ENCODE measurements around the gene SMAD7.

The SMAD7 gene

GRCh38 chr18:48884771-48885170 is 66.0 kb downstream of the SMAD7 start:
- no peak overlapping the region for H3K4me3 ChIP-seq
- DNase-seq (ENCODE audit: low spot score): no peak
- H3K27ac ChIP-seq: no peak overlapping the region
- TF ChIP-seq CTCF (IDR thresholded peaks at IDR 0.05): no peak

- no peak for TF ChIP-seq CTCF (IDR thresholded peaks at IDR 0.05)
- no peak for DNase-seq (ENCODE audit: low spot score)
- Histone ChIP-seq H3K27ac (no peak overlapping the region), H3K4me3 (no peak overlapping the region)
Observed at GRCh38 chr18:48884306-48884705, 66.5 kb downstream of the SMAD7 start.

GRCh38 chr18:48882379-48882778 is 68.4 kb downstream of the SMAD7 start:
- no peak for TF ChIP-seq CTCF (IDR thresholded peaks at IDR 0.05)
- no peak overlapping the region for H3K27ac ChIP-seq
- DNase-seq (ENCODE audit: low spot score): no peak
- H3K4me3 ChIP-seq: no peak overlapping the region

- no peak overlapping the region for H3K4me3 ChIP-seq
- no peak for DNase-seq (ENCODE audit: low spot score)
- no peak for TF ChIP-seq CTCF (IDR thresholded peaks at IDR 0.05)
- no peak overlapping the region for H3K27ac ChIP-seq
Observed at GRCh38 chr18:48880931-48881330, 69.8 kb downstream of the SMAD7 start.

GRCh38 chr18:48879008-48879431 is 71.7 kb downstream of the SMAD7 start:
- Histone ChIP-seq H3K27ac (no peak overlapping the region), H3K4me3 (no peak overlapping the region)
- no peak for DNase-seq (ENCODE audit: low spot score)
- no peak for TF ChIP-seq CTCF (IDR thresholded peaks at IDR 0.05)

GRCh38 chr18:48878471-48878870 is 72.3 kb downstream of the SMAD7 start:
- DNase-seq (ENCODE audit: low spot score): no peak
- no peak for TF ChIP-seq CTCF (IDR thresholded peaks at IDR 0.05)
- Histone ChIP-seq H3K4me3 (no peak overlapping the region), H3K27ac (no peak overlapping the region)

- no peak overlapping the region for H3K27ac ChIP-seq
- no peak for DNase-seq (ENCODE audit: low spot score)
- no peak overlapping the region for H3K4me3 ChIP-seq
- no peak for TF ChIP-seq CTCF (IDR thresholded peaks at IDR 0.05)
Observed at GRCh38 chr18:48877941-48878340, 72.8 kb downstream of the SMAD7 start.
